H1 (cell line): ENCODE results near the gene PLAA. TPM values are rescaled to one million over a fixed set of nuclear protein-coding genes. Genes with fewer than 3 reads are reported as not detected.

Source experiments
- CTCF ChIA-PET: fragments of 300-600 bp; sonication (Branson Sonifier 250); formaldehyde crosslinking; loops from one replicate; lab custom pipeline; 2021; ENCODE audit not compliant: partially characterized antibody; lab: Charles Lee
- POLR2A ChIA-PET: fragments of 300-600 bp; sonication (Branson Sonifier 250); formaldehyde crosslinking; loops from one replicate; lab custom pipeline; 2021; ENCODE audit warnings: inconsistent platforms; ENCODE audit not compliant: partially characterized antibody; lab: Charles Lee
- DNase-seq, 2 experiments: peaks; one replicate each; pipeline versions ENCODE4 v3.0.0 to v3.0.0-alpha.2; 2010 to 2022; ENCODE audit warnings: low spot score in 2 of 2, low read depth in 1 of 2, mixed read lengths in 1 of 2
- FAIRE-seq: peaks from 2 replicates; lab custom pipeline; 2011; peaks lifted over from hg19 to GRCh38; lab: Jason Lieb, UNC
- H2AFZ ChIP-seq: 2 replicates; pipeline ENCODE4 v1.8.1; 2012; ENCODE audit warnings: low read length, inconsistent platforms
- H2AK5ac ChIP-seq: 2 replicates; pipeline ENCODE4 v1.6.1; 2013; ENCODE audit warnings: low read depth, low read length
- H2BK120ac ChIP-seq: replicated peaks from 2 replicates; pipeline ENCODE3; 2013; ENCODE audit warnings: low read depth, low read length, inconsistent platforms
- H2BK12ac ChIP-seq: 2 replicates; pipeline ENCODE4 v1.6.1; 2013; ENCODE audit warnings: low read depth, low read length
- H2BK15ac ChIP-seq: 2 replicates; pipeline ENCODE4 v1.6.1; 2013; ENCODE audit warnings: low read length
- H2BK20ac ChIP-seq: 2 replicates; pipeline ENCODE4 v1.6.1; 2013; ENCODE audit warnings: low read length
- H2BK5ac ChIP-seq: 2 replicates; pipeline ENCODE4 v1.6.1; 2013; ENCODE audit warnings: low read depth, low read length
- H3K14ac ChIP-seq: 2 replicates; pipeline ENCODE4 v1.6.1; 2013; ENCODE audit warnings: inconsistent platforms; ENCODE audit not compliant: insufficient read length
- H3K18ac ChIP-seq: 2 replicates; pipeline ENCODE4 v1.6.1; 2013; ENCODE audit warnings: low read length; ENCODE audit errors: extremely low read depth
- H3K23ac ChIP-seq: 2 replicates; pipeline ENCODE4 v1.6.1; 2013; ENCODE audit warnings: inconsistent platforms; ENCODE audit not compliant: insufficient read length
- H3K23me2 ChIP-seq: 2 replicates; pipeline ENCODE4 v1.6.1; 2013; ENCODE audit warnings: low read depth, low read length
- H3K27ac ChIP-seq: 2 replicates; pipeline ENCODE4 v1.6.1; 2011; ENCODE audit warnings: low read depth, low read length, inconsistent platforms
- H3K27me3 ChIP-seq, 4 experiments: replicated peaks in 1 of 4; 1 replicate in 1 of 4; 2 replicates in 3 of 4; pipeline versions ENCODE4 v1.6.1 to v1.8.1; 2011 to 2013; ENCODE audit warnings: low read length in 3 of 4, mild to moderate bottlenecking in 3 of 4, inconsistent platforms in 2 of 4, mixed read lengths in 2 of 4, moderate library complexity in 1 of 4; ENCODE audit not compliant: control insufficient read depth in 3 of 4, insufficient read depth in 3 of 4; ENCODE audit errors: extremely low read depth in 1 of 4
- H3K36me3 ChIP-seq, 4 experiments: 2 replicates each; pipeline versions ENCODE4 v1.6.1 to v1.8.1; 2011 to 2013; ENCODE audit warnings: mild to moderate bottlenecking in 4 of 4, low read length in 3 of 4, moderate library complexity in 2 of 4, control low read depth in 1 of 4, inconsistent platforms in 1 of 4; ENCODE audit not compliant: insufficient read depth in 4 of 4, control insufficient read depth in 2 of 4
- H3K4ac ChIP-seq: replicated peaks from 2 replicates; pipeline ENCODE3; 2013; ENCODE audit warnings: low read length, low read depth, mixed read lengths, inconsistent platforms; ENCODE audit not compliant: insufficient read length
- H3K4me1 ChIP-seq, 4 experiments: replicated peaks in 1 of 4; 1 replicate in 1 of 4; 2 replicates in 3 of 4; pipeline versions ENCODE4 v1.6.1 to v1.8.1; 2011 to 2013; ENCODE audit warnings: low read length in 3 of 4, inconsistent platforms in 2 of 4, mixed read lengths in 1 of 4; ENCODE audit not compliant: insufficient read depth in 4 of 4, control insufficient read depth in 3 of 4
- H3K4me2 ChIP-seq, 2 experiments: 2 replicates each; pipeline versions ENCODE4 v1.6.1 to v1.8.1; 2011 to 2013; ENCODE audit warnings: low read depth in 2 of 2, low read length in 2 of 2, control low read depth in 1 of 2, inconsistent platforms in 1 of 2, mild to moderate bottlenecking in 1 of 2; ENCODE audit not compliant: insufficient read depth in 1 of 2
- H3K4me3 ChIP-seq, 4 experiments: fragments of 200-600, 300-600 bp in 1 of 4; sonication (generic), shearing (Covaris generic), sonication (Bioruptor Twin) in 1 of 4; 2 replicates each; pipeline versions ENCODE4 v1.5.1 to v1.8.1; 2011 to 2016; ENCODE audit warnings: low read length in 4 of 4, low read depth in 3 of 4, control low read depth in 2 of 4, inconsistent platforms in 2 of 4, mild to moderate bottlenecking in 2 of 4, mixed read lengths in 1 of 4, moderate library complexity in 1 of 4; ENCODE audit not compliant: insufficient read depth in 2 of 4; ENCODE audit errors: extremely low read depth in 1 of 4
- H3K56ac ChIP-seq: replicated peaks from 2 replicates; pipeline ENCODE3; 2013; ENCODE audit warnings: low read depth, mild to moderate bottlenecking, mixed read lengths, low read length, inconsistent platforms; ENCODE audit not compliant: insufficient read length
- H3K79me1 ChIP-seq: 2 replicates; pipeline ENCODE4 v1.6.1; 2013; ENCODE audit warnings: low read depth, low read length, control low read depth
- H3K79me2 ChIP-seq, 2 experiments: 2 replicates each; pipeline versions ENCODE4 v1.6.1 to v1.8.1; 2012 to 2013; ENCODE audit warnings: low read length in 2 of 2, mild to moderate bottlenecking in 2 of 2, inconsistent platforms in 1 of 2; ENCODE audit not compliant: insufficient read depth in 2 of 2, control insufficient read depth in 1 of 2
- H3K9ac ChIP-seq, 4 experiments: replicated peaks in 1 of 4; 1 replicate in 1 of 4; 2 replicates in 3 of 4; pipeline versions ENCODE4 v1.6.1 to v1.8.1; 2011 to 2013; ENCODE audit warnings: low read depth in 3 of 4, low read length in 3 of 4, control low read depth in 2 of 4, mild to moderate bottlenecking in 2 of 4, moderate library complexity in 2 of 4, inconsistent platforms in 1 of 4; ENCODE audit errors: extremely low read depth in 1 of 4
- H3K9me3 ChIP-seq, 2 experiments: 2 replicates each; pipeline versions ENCODE4 v1.6.1 to v1.8.1; 2012 to 2013; ENCODE audit warnings: mild to moderate bottlenecking in 2 of 2, moderate library complexity in 2 of 2, control low read depth in 1 of 2, inconsistent platforms in 1 of 2, low read depth in 1 of 2, low read length in 1 of 2, mixed read lengths in 1 of 2; ENCODE audit not compliant: insufficient read depth in 2 of 2
- H4K20me1 ChIP-seq, 2 experiments: replicated peaks in 1 of 2; 2 replicates each; pipeline versions ENCODE3 to v1.8.1; 2011 to 2013; ENCODE audit warnings: inconsistent platforms in 2 of 2, low read length in 2 of 2, mild to moderate bottlenecking in 1 of 2; ENCODE audit not compliant: insufficient read depth in 2 of 2, control insufficient read depth in 1 of 2
- H4K5ac ChIP-seq: 2 replicates; pipeline ENCODE4 v1.6.1; 2013; ENCODE audit warnings: low read length, low read depth, mixed read lengths, inconsistent platforms; ENCODE audit not compliant: insufficient read length
- H4K8ac ChIP-seq: 2 replicates; pipeline ENCODE4 v1.8.0; 2013; ENCODE audit warnings: mild to moderate bottlenecking, moderate library complexity, low read length, inconsistent platforms; ENCODE audit not compliant: insufficient read depth; ENCODE audit errors: extremely low read depth
- H4K91ac ChIP-seq: replicated peaks from 2 replicates; pipeline ENCODE3; 2013; ENCODE audit warnings: low read length, mixed read lengths, inconsistent platforms; ENCODE audit not compliant: insufficient read length
- BACH1 ChIP-seq: IDR thresholded peaks from 2 replicates; pipeline ENCODE4 v1.6.1; 2012; ENCODE audit warnings: low read length, improper control_type of control experiment
- CBX8 ChIP-seq: fragments of 300-800, 300-1000 bp; sonication (generic); IDR thresholded peaks from 2 replicates; pipeline ENCODE4 v1.7.1; 2016; ENCODE audit warnings: low read depth, low read length, borderline replicate concordance
- CTBP2 ChIP-seq: IDR thresholded peaks from 2 replicates; pipeline ENCODE4 v1.7.0; 2011; ENCODE audit warnings: borderline replicate concordance, mild to moderate bottlenecking, moderate library complexity, mixed read lengths, low read length; ENCODE audit not compliant: insufficient read depth, insufficient read length
- HDAC6 ChIP-seq: IDR thresholded peaks from one replicate; pipeline ENCODE4 v1.7.1; 2012; ENCODE audit warnings: low read depth, mild to moderate bottlenecking, inconsistent platforms, low read length, moderate library complexity
- KDM4A ChIP-seq: IDR thresholded peaks from one replicate; pipeline ENCODE4 v1.7.1; 2012; ENCODE audit warnings: low read depth, mild to moderate bottlenecking, moderate library complexity, low read length, inconsistent platforms; ENCODE audit not compliant: severe bottlenecking
- MAX ChIP-seq: IDR thresholded peaks from 2 replicates; pipeline ENCODE4 v1.6.1; 2012; ENCODE audit warnings: inconsistent platforms
- PHF8 ChIP-seq: fragments of 200-600 bp; sonication (generic); conservative IDR thresholded peaks from 2 replicates; pipeline ENCODE4 v1.7.1; 2012; ENCODE audit warnings: low read depth, mild to moderate bottlenecking, inconsistent platforms, low read length, moderate library complexity
- POLR2AphosphoS5 ChIP-seq: IDR thresholded peaks from 2 replicates; pipeline ENCODE4 v1.6.1; 2011; ENCODE audit warnings: low read depth, low read length
- SIN3A ChIP-seq, 2 experiments: IDR thresholded peaks in 1 of 2; conservative IDR thresholded peaks in 1 of 2; 2 replicates each; pipeline ENCODE4 v1.6.1; 2011 to 2012; ENCODE audit warnings: low read length in 2 of 2, improper control_type of control experiment in 1 of 2, low read depth in 1 of 2, mild to moderate bottlenecking in 1 of 2
- SUZ12 ChIP-seq: fragments of 200-600 bp; sonication (generic); IDR thresholded peaks from 2 replicates; pipeline ENCODE4 v1.6.1; 2012; ENCODE audit warnings: mild to moderate bottlenecking, inconsistent platforms, low read length, moderate library complexity, mixed read lengths
- TAF1 ChIP-seq: IDR thresholded peaks from 2 replicates; pipeline ENCODE4 v1.6.1; 2011; ENCODE audit warnings: mild to moderate bottlenecking, low read depth, low read length
- TAF7 ChIP-seq: optimal IDR thresholded peaks from 2 replicates; pipeline ENCODE3; 2011; ENCODE audit warnings: low read depth, mild to moderate bottlenecking, inconsistent platforms, low read length, moderate library complexity, borderline replicate concordance
- WGBS, 2 experiments: shearing (Covaris generic) in 1 of 2; methylation state at CpG; one replicate each; pipeline versions ENCODE4 v1.1.6 to v1.1.7; 2013 to 2015; ENCODE audit warnings: low lambda C conversion rate in 2 of 2, mixed read lengths in 2 of 2, inconsistent platforms in 1 of 2, low coverage in 1 of 2, missing lambda C conversion rate in 1 of 2; ENCODE audit not compliant: insufficient replicate concordance in 2 of 2, insufficient coverage in 1 of 2, insufficient read length in 1 of 2; ENCODE audit errors: extremely low coverage in 1 of 2, missing lambda C conversion rate in 1 of 2; 5-methylcytosine and 5-hydroxymethylcytosine counted together
- polyA plus RNA-seq, 7 experiments: library from polyadenylated mRNA; depleted of rRNA in 3 of 7; stranded (reverse) in 5 of 7; unstranded in 2 of 7; fragments of >200 nt in 5 of 7; fragments of 200-250 nt in 2 of 7; gene quantifications; 1 replicate in 5 of 7; 2 replicates in 1 of 7; 4 replicates in 1 of 7; pipeline versions ENCODE4 v1.2.1 to v1.2.3, GENCODE V29; 2011 to 2013; ENCODE audit warnings: missing spikeins in 2 of 7, mixed read lengths in 2 of 7
- total RNA-seq: library from RNA; stranded (reverse); fragmentation: NEBNext Ultra II Directional; extraction: Animal tissue kit (Norgen Biotek cat#: 25700); gene quantifications from 2 replicates; pipeline ENCODE4 v1.2.1, GENCODE V29; 2021

Gene PLAA
- total and polyA plus RNA-seq, 2 of the 8 experiments (the other 6 are each of a cell fraction or from before 2014, with no cell fraction given), result 19.2 to 64.2 TPM

- Histone ChIP-seq H3K18ac (no peak overlapping the region), H3K23ac (no peak overlapping the region), H2BK15ac (no peak overlapping the region), H3K27ac (no peak overlapping the region), H3K4me3 (no peak overlapping the region), H3K36me3 (no peaks in the 10 kb centered on the region; a peak in 1 of 8 replicates), H3K9me3 (peaks cover 0 to 3% of the 10 kb centered on the region in 2 experiments; a peak in 1 of 4 replicates), H4K91ac (no peak overlapping the region), H3K79me1 (peaks cover 14% of the 10 kb centered on the region), H4K20me1 (peaks cover 0 to 8% of the 10 kb centered on the region in 2 experiments), H3K4ac (no peak overlapping the region), H3K79me2 (peaks cover 42 to 98% of the 10 kb centered on the region in 2 experiments), H2BK5ac (no peak overlapping the region), H2BK12ac (no peak overlapping the region), H3K4me2 (no peak overlapping the region), H3K4me1 (peaks cover 0 to 6% (median 4%) of the 10 kb centered on the region in 4 experiments; a peak in 5 of 7 replicates), H2AK5ac (no peak overlapping the region), H3K56ac (no peak overlapping the region), H4K5ac (no peak overlapping the region), H3K23me2 (peaks cover 2% of the 10 kb centered on the region; the same call in 1 of the 2 replicates), H3K14ac (no peak overlapping the region), H3K9ac (no peak overlapping the region), H2BK120ac (no peak overlapping the region), H3K27me3 (no peaks in the 10 kb centered on the region), H2AFZ (no peak overlapping the region), H2BK20ac (no peak overlapping the region), H4K8ac (no peak overlapping the region)
- no peak for TF ChIP-seq BACH1
- no peak for TF ChIP-seq TAF1
- TF ChIP-seq POLR2AphosphoS5, result no peak
- no peak for TF ChIP-seq CBX8
- no peak for TF ChIP-seq KDM4A
- TF ChIP-seq SIN3A (conservative IDR thresholded peaks at IDR 0.05 in 1 of 2, IDR thresholded peaks at IDR 0.05 in 1 of 2; ENCODE audit: low read depth in 1 of 2, low read length in 2 of 2), result no peak
- no peak for TF ChIP-seq SUZ12
- TF ChIP-seq CTBP2, result no peak
- no peak for TF ChIP-seq HDAC6
- TF ChIP-seq MAX, result no peak
- no peak for TF ChIP-seq TAF7
- TF ChIP-seq PHF8, result no peak
- ChIA-PET CTCF (no interaction called here), POLR2A (no interaction called here)
- FAIRE-seq (no peak), DNase-seq (no peak)
- WGBS, 2 experiments, result 85% methylated on average over 1 of the region's 1 CpG; no CpG with 5 or more reads in 1 of the 2 experiments
Measured at GRCh38 chr9:26940779-26941178, 6.3 kb downstream of the PLAA start.
